Uterus (tissue), 2 donors: Measurements from ENCODE around the gene WDR91.

Experiments used
- CTCF ChIP-seq, 4 experiments: fragments of 200-600 bp in 2 of 4; fragments of 450-650 bp in 2 of 4; sonication (generic) in 2 of 4; IDR thresholded peaks; one replicate each; pipeline ENCODE4 v1.5.1; 2016 to 2019; ENCODE audit warnings: antibody characterized with exemption in 4 of 4, mild to moderate bottlenecking in 2 of 4, moderate library complexity in 1 of 4
- POLR2A ChIP-seq, 2 donors: fragments of 450-650 bp; IDR thresholded peaks; one replicate each; pipeline ENCODE4 v1.6.1; 2016; ENCODE audit warnings: antibody characterized with exemption in 2 of 2, mild to moderate bottlenecking in 1 of 2, moderate library complexity in 1 of 2

GRCh38 chr7:135178364-135178763 lies 33.0 kb downstream of the WDR91 start:
- TF ChIP-seq CTCF (IDR thresholded peaks at IDR 0.05) (no peak), POLR2A (IDR thresholded peaks at IDR 0.05) (no peak)
